Right cardiac atrium (tissue), 5 donors: Measurements from ENCODE around the gene PRKCH. TPM values are rescaled to one million over a fixed set of nuclear protein-coding genes. Genes with fewer than 3 reads are reported as not detected.

Experiments used
- ATAC-seq, 2 donors: fragments of 200-7000 bp; cut with Tn5 transposase; one replicate each; pipeline versions ENCODE4 v1.8.0 to v1.9.1; 2020; ENCODE audit warnings: moderate library complexity in 2 of 2, mild to moderate bottlenecking in 1 of 2
- DNase-seq, 3 donors: peaks; one replicate each; pipeline ENCODE4 v3.0.0-alpha.2; 2020
- H3K27ac ChIP-seq: one replicate; pipeline ENCODE4 v1.5.1; 2013; ENCODE audit warnings: mild to moderate bottlenecking, low read length, control low read depth, moderate library complexity
- H3K27me3 ChIP-seq: one replicate; pipeline ENCODE4 v1.6.1; 2013; ENCODE audit not compliant: control insufficient read depth, insufficient read depth
- H3K4me1 ChIP-seq: one replicate; pipeline ENCODE4 v1.6.1; 2013; ENCODE audit warnings: low read length; ENCODE audit not compliant: control insufficient read depth, insufficient read depth
- H3K4me3 ChIP-seq: one replicate; pipeline ENCODE4 v1.5.1; 2013; ENCODE audit warnings: low read length, control low read depth
- H3K9me3 ChIP-seq: one replicate; pipeline ENCODE4 v1.6.1; 2013; ENCODE audit warnings: low read length; ENCODE audit not compliant: control insufficient read depth
- WGBS: extraction: QIAGEN DNeasy Blood & Tissue Kit; methylation state at CpG from one replicate; pipeline ENCODE4 v1.1.7; 2013; 5-methylcytosine and 5-hydroxymethylcytosine counted together
- intact Hi-C, 4 donors: fragments of 100-400 bp; cut with DNase I; formaldehyde crosslinking; loops; one replicate each; pipeline versions ENCODE4 v1.11.0 to v1.14.0; 2022 to 2023
- polyA plus RNA-seq: library from polyadenylated mRNA; stranded (reverse); fragments of 200-250 nt; gene quantifications from one replicate; pipeline ENCODE4 v1.2.3, GENCODE V29; 2013
- total RNA-seq, 4 donors: library from RNA; stranded (reverse); fragmentation: NEBNext Ultra II Directional; extraction: Animal tissue kit (Norgen Biotek cat#: 25700); gene quantifications; one replicate each; pipeline ENCODE4 v1.2.1, GENCODE V29; 2021
- donor health status: healthy with polysubstance abuse.
- donor health status: DM: no; HTN: yes; CAD: no.
- donor health status: DM: no; HTN: no; CAD: no.
- donor health status: DM: no; HTN: yes; CAD: no; lungs with severe emphysema.
- donor health status: DM: yes; HTN: yes; CAD: no.

PRKCH gene
- total and polyA plus RNA-seq, 5 donors: 11.9 to 31.3 (median 26.6) TPM

DNA sequence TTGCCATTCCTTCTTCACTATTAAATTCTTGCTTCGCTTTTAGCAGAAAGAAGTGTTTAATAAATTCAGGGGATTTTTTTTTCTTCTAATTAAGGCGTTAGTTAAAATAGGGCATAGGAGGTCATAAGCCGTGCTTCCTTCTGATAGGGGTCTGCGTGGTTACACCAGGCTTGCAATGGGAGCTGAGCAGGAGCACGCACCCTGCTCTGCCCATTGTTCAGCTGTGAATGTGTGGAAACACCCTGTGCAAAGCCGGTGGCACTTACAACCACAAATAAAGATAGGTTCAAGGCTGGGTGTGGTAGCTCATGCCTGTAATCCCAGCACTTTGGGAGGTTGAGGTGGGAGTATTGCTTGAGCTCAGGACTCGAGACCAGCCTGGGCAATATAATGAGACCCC lies 162.1 kb downstream of the PRKCH start:
- Histone ChIP-seq H3K4me3 (no peak overlapping the region), H3K9me3 (no peaks in the 10 kb centered on the region), H3K27me3 (no peaks in the 10 kb centered on the region), H3K27ac (no peak overlapping the region), H3K4me1 (peaks cover 13% of the 10 kb centered on the region)
- no peak for DNase-seq
- WGBS: 94% methylated on average over 7 of the region's 7 CpGs
- intact Hi-C loops: loop anchor here in 2 of 4 donors (5.0 kb wide), 1 partner anchor 34 kb away; no protein-coding TSS in a partner anchor
- peak in 1 of 2 donors; percentile 56 for ATAC-seq

DNA sequence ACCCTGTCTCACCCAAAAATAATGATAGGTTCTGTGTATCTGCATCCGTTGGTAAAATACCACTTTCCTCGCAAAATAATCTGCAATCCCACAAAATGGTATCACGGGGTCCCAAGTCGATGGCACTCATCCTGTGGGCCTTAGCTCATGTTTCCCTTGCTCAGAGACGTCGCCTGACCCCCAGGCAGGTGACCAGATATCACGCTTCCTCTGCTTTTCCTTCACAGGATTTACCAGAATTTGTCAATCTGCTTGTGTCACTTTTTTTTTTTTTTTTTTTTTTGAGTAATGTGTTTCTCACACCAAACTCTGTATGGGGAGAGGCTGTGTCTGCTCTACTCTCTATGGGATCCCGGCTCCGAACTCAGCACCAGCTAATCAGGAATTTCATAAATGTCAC lies 162.7 kb downstream of the PRKCH start:
- no peak overlapping the region for H3K4me3 ChIP-seq
- 84% methylated on average over 9 of the region's 9 CpGs for WGBS
- H3K27ac ChIP-seq: no peak overlapping the region
- no peaks in the 10 kb centered on the region for H3K27me3 ChIP-seq
- H3K4me1 ChIP-seq: peaks cover 10% of the 10 kb centered on the region
- intact Hi-C loops: loop anchor here in 2 of 4 donors (5.0 kb wide), 1 partner anchor 33 kb away; no protein-coding TSS in a partner anchor
- no peak for DNase-seq
- ATAC-seq: peak in 1 of 2 donors; percentile 61
- no peaks in the 10 kb centered on the region for H3K9me3 ChIP-seq

GRCh38 chr14:61484826-61485584 lies 163.6 kb downstream of the PRKCH start:
- WGBS: 90% methylated on average over 8 of the region's 8 CpGs
- no peak for DNase-seq
- Histone ChIP-seq H3K27me3 (no peaks in the 10 kb centered on the region), H3K27ac (no peak overlapping the region), H3K4me1 (peaks cover 6% of the 10 kb centered on the region), H3K9me3 (no peaks in the 10 kb centered on the region), H3K4me3 (no peak overlapping the region)
- no peak for ATAC-seq
- intact Hi-C loops: loop anchor here in 3 of 4 donors (5.0 kb wide), 2 partner anchors 32 to 37 kb away; no protein-coding TSS in a partner anchor

- 85% methylated on average over 4 of the region's 4 CpGs for WGBS
- H3K4me3 ChIP-seq: no peak overlapping the region
- ATAC-seq: no peak
- no peak for DNase-seq
- H3K9me3 ChIP-seq: no peaks in the 10 kb centered on the region
- H3K27ac ChIP-seq: no peak overlapping the region
- H3K4me1 ChIP-seq: peaks cover 10% of the 10 kb centered on the region
- intact Hi-C loops: loop anchor here in 1 of 4 donors (5.0 kb wide), 1 partner anchor 37 kb away; no protein-coding TSS in a partner anchor
- H3K27me3 ChIP-seq: no peaks in the 10 kb centered on the region
These were observed 164.3 kb downstream of the PRKCH start for GRCh38 chr14:61485661-61486060.

DNA sequence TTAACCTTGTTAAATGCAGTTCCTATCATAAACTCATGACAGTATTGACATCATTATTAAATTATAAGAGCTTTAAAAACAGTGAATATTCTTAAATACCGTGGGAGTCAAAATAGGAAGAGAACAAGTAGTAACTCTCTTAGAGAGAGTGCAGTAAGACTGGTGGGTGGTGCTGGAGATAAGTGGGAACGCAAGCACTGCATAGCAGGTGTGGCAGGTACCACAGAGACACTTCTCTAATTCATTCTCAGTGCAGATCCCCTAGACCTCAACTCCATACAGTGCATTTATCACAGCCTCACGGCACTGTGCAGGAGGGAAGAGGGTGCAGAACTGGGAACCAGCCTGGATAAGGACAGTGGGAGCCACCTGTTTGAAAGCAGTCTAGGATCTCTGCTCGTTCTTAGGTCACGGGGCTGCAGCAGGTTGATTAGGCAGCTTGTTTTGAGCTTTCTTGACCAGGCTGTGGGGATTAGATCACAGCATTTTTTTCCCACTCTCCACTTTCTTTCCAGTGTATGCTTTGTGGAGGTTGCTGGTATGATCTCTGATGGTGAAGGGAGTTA lies 165.6 kb downstream of the PRKCH start:
- H3K27ac ChIP-seq: no peak overlapping the region
- intact Hi-C loops: loop anchor here in 1 of 4 donors (5.0 kb wide), 1 partner anchor 35 kb away; no protein-coding TSS in a partner anchor
- 86% methylated on average over 5 of the region's 5 CpGs for WGBS

GRCh38 chr14:61488417-61489401 lies 167.3 kb downstream of the PRKCH start:
- 53% methylated on average over 4 of the region's 4 CpGs for WGBS
- no peak for DNase-seq
- intact Hi-C loops: loop anchor here in 1 of 4 donors (5.0 kb wide), 1 partner anchor 34 kb away; no protein-coding TSS in a partner anchor
- Histone ChIP-seq H3K4me3 (no peak overlapping the region), H3K9me3 (no peaks in the 10 kb centered on the region), H3K27ac (peak overlapping the region; percentile 34), H3K4me1 (peaks cover 20% of the 10 kb centered on the region), H3K27me3 (no peaks in the 10 kb centered on the region)
- ATAC-seq: peak; percentile 59 to 88

More for the DNA sequence above, 165.6 kb downstream of the PRKCH start:
- ATAC-seq (no peak), DNase-seq (no peak)
- no peaks in the 10 kb centered on the region for H3K9me3 ChIP-seq
- H3K4me3 ChIP-seq: no peak overlapping the region
- H3K4me1 ChIP-seq: peaks cover 13% of the 10 kb centered on the region
- H3K27me3 ChIP-seq: no peaks in the 10 kb centered on the region

DNA sequence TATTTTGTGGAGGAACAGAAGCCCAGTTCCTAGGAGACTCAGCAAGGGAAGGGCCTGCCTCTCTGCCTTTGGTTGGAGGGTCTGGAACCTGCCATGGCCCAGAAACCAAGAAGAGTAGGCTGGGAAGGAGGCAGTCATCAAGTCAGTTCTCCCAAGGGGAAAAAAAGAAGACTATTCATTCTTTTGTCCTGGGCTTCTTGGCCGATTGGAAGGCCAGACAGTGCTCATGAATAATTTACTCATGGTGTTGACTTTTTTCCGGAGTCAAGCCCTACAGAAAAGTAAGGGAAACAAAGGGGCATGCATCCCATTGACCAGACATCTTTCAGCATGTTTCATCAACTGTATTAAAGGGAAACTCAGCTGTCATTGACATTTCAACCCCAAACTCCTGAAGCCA lies 168.1 kb downstream of the PRKCH start:
- no peaks in the 10 kb centered on the region for H3K9me3 ChIP-seq
- 62% methylated on average over 2 of the region's 2 CpGs for WGBS
- H3K27ac ChIP-seq: peak overlapping the region; percentile 34
- intact Hi-C loops: loop anchor here in 1 of 4 donors (5.0 kb wide), 1 partner anchor 33 kb away; no protein-coding TSS in a partner anchor
- DNase-seq (no peak), ATAC-seq (no peak)
- H3K4me1 ChIP-seq: peaks cover 20% of the 10 kb centered on the region
- H3K27me3 ChIP-seq: no peaks in the 10 kb centered on the region
- no peak overlapping the region for H3K4me3 ChIP-seq

GRCh38 chr14:61489932-61490331 lies 168.6 kb downstream of the PRKCH start:
- ATAC-seq (peak; percentile 21 to 33), DNase-seq (peak; percentile 61 to 76 (median 67))
- 65% methylated on average over 6 of the region's 6 CpGs for WGBS
- H3K9me3 ChIP-seq: no peaks in the 10 kb centered on the region
- no peak overlapping the region for H3K4me3 ChIP-seq
- intact Hi-C loops: loop anchor here in 1 of 4 donors (5.0 kb wide), 1 partner anchor 32 kb away; no protein-coding TSS in a partner anchor
- no peaks in the 10 kb centered on the region for H3K27me3 ChIP-seq
- H3K27ac ChIP-seq: peak overlapping the region; percentile 34
- H3K4me1 ChIP-seq: peaks cover 20% of the 10 kb centered on the region

DNA sequence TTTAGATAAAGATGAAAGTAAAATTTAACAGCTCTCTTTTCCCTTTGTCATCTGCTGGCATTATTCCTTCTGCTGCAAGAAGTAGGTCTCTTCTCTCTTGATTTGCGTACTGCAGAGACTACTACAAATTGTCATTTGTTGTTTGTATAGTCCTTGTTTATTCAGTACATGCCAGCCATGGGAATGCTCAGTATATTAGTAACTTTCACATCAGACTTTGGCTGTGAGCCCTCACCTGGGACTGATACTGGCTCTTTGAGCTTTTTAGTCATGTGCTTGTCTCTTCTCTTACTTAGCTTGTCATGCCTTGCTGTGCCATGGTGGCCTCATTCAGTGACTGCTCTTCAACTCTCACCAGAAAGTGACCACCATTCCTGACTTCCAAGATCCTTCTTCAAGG lies 169.8 kb downstream of the PRKCH start:
- no peaks in the 10 kb centered on the region for H3K27me3 ChIP-seq
- peak overlapping the region; percentile 15 for H3K27ac ChIP-seq
- peaks cover 20% of the 10 kb centered on the region for H3K4me1 ChIP-seq
- WGBS: 2% methylated on average over 1 of the region's 1 CpG
- H3K4me3 ChIP-seq: no peak overlapping the region
- ATAC-seq (no peak), DNase-seq (no peak)
- H3K9me3 ChIP-seq: no peaks in the 10 kb centered on the region
- intact Hi-C loops: no loop called here

DNA sequence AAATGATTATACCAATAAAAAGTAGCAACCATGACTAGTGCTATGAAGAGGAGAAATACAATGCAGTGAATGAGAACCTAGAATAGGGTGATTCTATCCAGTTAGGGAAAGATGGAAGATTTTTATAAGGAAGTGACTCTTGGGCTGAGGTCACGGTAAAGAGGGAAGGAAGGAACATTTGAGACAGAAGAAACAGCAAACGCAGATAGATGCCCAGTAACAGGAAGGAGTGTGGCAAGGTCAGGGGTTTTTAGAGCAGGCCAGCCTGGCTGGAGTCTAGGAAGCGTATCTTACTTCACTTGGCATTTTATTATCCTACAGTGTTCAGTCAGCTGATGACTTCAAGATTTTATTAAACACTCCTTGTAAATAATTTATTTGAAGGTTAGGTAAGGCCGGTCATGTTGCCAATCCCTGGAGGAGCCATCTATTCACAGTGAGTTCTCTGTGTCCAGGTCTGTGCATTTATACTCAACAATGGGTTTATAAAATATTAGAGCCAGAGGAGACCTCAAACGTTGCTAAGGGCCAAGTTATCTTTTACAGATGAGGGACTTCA lies 170.6 kb downstream of the PRKCH start:
- WGBS: 77% methylated on average over 5 of the region's 5 CpGs
- H3K27ac ChIP-seq: no peak overlapping the region
- H3K27me3 ChIP-seq: no peaks in the 10 kb centered on the region
- intact Hi-C loops: no loop called here
- H3K4me1 ChIP-seq: peaks cover 20% of the 10 kb centered on the region
- no peak overlapping the region for H3K4me3 ChIP-seq
- no peaks in the 10 kb centered on the region for H3K9me3 ChIP-seq
- DNase-seq: no peak
- ATAC-seq: peak; percentile 20 to 40
